ENCODE data around the gene C10orf71.

Gene C10orf71

DNA sequence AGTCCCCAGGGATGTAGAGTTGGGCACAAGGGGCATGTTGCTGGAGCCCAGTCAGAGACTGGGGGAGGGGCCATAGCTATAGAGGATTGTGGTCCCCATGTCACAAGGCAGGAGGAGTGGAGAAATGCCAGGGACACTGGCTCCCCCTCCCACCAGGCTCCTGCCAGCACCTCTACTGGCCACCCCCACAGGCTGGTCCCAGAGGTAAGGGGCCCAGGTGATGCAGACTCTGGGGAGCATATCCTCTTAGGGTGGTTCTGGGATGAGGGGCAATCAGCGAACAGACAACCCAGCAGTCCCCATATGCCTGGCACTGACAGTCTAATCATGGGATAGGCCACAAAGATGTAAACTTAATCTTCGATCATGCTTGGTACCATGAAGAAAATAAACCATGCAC is 21.2 kb downstream of the C10orf71 start:
- DNase-seq (ENCODE audit: low spot score), result no peak
- in situ Hi-C loops (cut with MboI; ENCODE audit: low pct_unique_long_range_greater_than_20kb, low sequenced_read_pairs, unreplicated experiment), result no loop called here
- TF ChIP-seq, protein P1, sequence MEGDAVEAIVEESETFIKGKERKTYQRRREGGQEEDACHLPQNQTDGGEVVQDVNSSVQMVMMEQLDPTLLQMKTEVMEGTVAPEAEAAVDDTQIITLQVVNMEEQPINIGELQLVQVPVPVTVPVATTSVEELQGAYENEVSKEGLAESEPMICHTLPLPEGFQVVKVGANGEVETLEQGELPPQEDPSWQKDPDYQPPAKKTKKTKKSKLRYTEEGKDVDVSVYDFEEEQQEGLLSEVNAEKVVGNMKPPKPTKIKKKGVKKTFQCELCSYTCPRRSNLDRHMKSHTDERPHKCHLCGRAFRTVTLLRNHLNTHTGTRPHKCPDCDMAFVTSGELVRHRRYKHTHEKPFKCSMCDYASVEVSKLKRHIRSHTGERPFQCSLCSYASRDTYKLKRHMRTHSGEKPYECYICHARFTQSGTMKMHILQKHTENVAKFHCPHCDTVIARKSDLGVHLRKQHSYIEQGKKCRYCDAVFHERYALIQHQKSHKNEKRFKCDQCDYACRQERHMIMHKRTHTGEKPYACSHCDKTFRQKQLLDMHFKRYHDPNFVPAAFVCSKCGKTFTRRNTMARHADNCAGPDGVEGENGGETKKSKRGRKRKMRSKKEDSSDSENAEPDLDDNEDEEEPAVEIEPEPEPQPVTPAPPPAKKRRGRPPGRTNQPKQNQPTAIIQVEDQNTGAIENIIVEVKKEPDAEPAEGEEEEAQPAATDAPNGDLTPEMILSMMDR (IDR thresholded peaks at IDR 0.05; ENCODE audit: extremely low read depth, insufficient read depth, missing control alignments), result no peak

DNA sequence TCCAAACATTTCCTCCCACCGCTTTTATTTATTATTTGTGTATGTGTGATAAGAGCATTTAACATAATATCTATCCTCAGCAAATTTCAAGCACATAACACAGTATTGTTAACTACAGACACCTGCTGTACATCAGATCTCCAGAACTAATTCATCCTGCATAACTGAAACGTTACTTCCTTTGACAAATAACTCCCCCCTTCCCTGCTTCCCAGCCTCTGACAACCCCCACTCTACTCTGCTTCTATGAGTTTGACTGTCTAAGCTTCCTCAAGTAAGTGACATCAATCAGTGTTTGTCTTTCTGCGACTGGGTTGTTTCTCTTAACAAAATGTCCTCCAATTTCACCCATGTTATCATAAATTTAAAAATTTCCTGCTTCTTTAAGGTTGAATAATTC is 22.1 kb downstream of the C10orf71 start:
- in situ Hi-C loops (cut with MboI; ENCODE audit: low pct_unique_long_range_greater_than_20kb, low sequenced_read_pairs, unreplicated experiment), result no loop called here
- TF ChIP-seq, protein P1 (IDR thresholded peaks at IDR 0.05; ENCODE audit: extremely low read depth, insufficient read depth, missing control alignments), result no peak
- no peak for DNase-seq (ENCODE audit: low spot score)

DNA sequence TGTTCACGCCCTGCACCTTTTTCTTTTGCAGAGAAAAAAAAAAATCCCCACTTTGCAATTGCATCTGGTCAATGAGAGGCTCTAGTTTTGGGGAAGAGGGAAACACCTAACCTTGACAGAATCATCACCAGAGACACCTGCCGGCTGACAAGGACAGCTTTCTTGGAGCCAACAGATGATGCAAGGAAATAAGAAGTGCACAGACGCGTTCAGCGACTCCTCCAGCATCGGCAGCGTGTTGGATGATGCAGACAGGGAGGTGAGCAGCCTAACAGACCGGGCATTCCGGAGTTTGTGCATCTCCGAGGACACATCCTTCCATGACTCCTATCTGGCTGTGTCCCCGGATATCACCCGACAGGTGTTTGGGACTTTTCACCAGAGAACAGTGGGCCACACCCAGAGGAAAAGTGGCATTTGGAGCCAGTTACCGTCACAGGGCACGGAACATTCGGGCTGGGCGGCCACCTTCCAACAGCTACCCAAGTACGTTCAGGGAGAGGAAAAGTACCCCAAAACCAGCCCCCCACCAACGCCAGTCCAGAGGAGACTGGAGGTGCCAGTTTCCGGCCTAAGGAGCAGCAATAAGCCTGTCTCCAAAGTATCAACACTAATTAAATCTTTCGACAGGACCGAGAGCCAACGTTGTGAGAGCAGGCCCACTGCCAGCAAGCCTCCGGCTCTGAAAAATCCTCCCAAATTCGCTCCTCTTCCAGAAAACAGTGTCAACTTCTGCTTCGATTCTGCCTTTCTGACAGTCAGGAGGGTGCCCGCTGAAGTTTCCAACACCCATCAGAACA is 23.6 kb downstream of the C10orf71 start:
- in situ Hi-C loops (cut with MboI; ENCODE audit: low pct_unique_long_range_greater_than_20kb, low sequenced_read_pairs, unreplicated experiment), result no loop called here
- TF ChIP-seq, protein P1 (IDR thresholded peaks at IDR 0.05; ENCODE audit: extremely low read depth, insufficient read depth, missing control alignments), result no peak
- no peak for DNase-seq (ENCODE audit: low spot score)

- DNase-seq (ENCODE audit: low spot score), result no peak
- in situ Hi-C loops (cut with MboI; ENCODE audit: low pct_unique_long_range_greater_than_20kb, low sequenced_read_pairs, unreplicated experiment), result no loop called here
- TF ChIP-seq, protein P1 (IDR thresholded peaks at IDR 0.05; ENCODE audit: extremely low read depth, insufficient read depth, missing control alignments), result no peak
These were observed 24.4 kb downstream of the C10orf71 start for GRCh38 chr10:49323171-49323895.

DNA sequence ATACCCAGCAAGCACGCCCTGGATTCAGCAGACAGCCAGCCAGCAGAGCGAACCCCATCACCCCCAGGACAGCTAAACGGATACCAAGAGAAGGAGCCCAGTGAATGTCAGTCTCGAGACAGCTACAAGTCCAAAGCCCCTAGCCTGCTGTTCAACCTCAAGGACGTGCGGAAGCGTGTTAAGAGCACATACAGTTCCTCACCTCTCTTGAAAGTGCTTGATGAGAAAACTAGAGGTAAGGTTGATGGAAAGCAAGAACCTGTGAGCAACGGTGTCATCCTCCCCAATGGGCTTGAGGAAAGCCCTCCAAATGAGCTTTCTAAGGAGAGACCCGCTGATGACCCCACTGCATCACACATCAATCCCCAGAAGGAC is 24.9 kb downstream of the C10orf71 start:
- in situ Hi-C loops (cut with MboI; ENCODE audit: low pct_unique_long_range_greater_than_20kb, low sequenced_read_pairs, unreplicated experiment), result no loop called here
- no peak for DNase-seq (ENCODE audit: low spot score)
- TF ChIP-seq, protein P1 (IDR thresholded peaks at IDR 0.05; ENCODE audit: extremely low read depth, insufficient read depth, missing control alignments), result no peak

GRCh38 chr10:49324711-49325110 is 25.7 kb downstream of the C10orf71 start:
- DNase-seq (ENCODE audit: low spot score), result no peak
- in situ Hi-C loops (cut with MboI; ENCODE audit: low pct_unique_long_range_greater_than_20kb, low sequenced_read_pairs, unreplicated experiment), result no loop called here
- TF ChIP-seq, protein P1 (IDR thresholded peaks at IDR 0.05; ENCODE audit: extremely low read depth, insufficient read depth, missing control alignments), result no peak

Measured in GM13977 (cell line).